CD14-positive monocyte (primary cell): ENCODE measurements around the gene PSD. TPM values are rescaled to one million over a fixed set of nuclear protein-coding genes. Genes with fewer than 3 reads are reported as not detected.

Experiments
- DNase-seq, 3 donors: peaks; one replicate each; pipeline ENCODE4 v3.0.0-alpha.2; 2011 to 2022
- H2AFZ ChIP-seq: 2 replicates; pipeline ENCODE4 v1.6.0; 2012; ENCODE audit warnings: mild to moderate bottlenecking, low read depth, low read length, inconsistent platforms; ENCODE audit not compliant: insufficient read depth, poor library complexity, severe bottlenecking
- H3K27ac ChIP-seq, 2 donors: 1 replicate in 1 of 2; 2 replicates in 1 of 2; pipeline ENCODE4 v1.5.1; 2012 to 2013; ENCODE audit warnings: low read length in 2 of 2, control low read depth in 1 of 2, inconsistent platforms in 1 of 2, low read depth in 1 of 2, mild to moderate bottlenecking in 1 of 2
- H3K27me3 ChIP-seq, 2 donors: one replicate each; pipeline versions ENCODE4 v1.6.0 to v1.6.1; 2011 to 2013; ENCODE audit warnings: low read length in 2 of 2; ENCODE audit not compliant: control insufficient read depth in 2 of 2, insufficient read depth in 2 of 2
- H3K36me3 ChIP-seq, 2 donors: replicated peaks in 1 of 2; 1 replicate in 1 of 2; 2 replicates in 1 of 2; pipeline versions ENCODE4 v1.5.1 to v1.6.1; 2012 to 2013; ENCODE audit warnings: low read length in 2 of 2, control low read depth in 1 of 2, inconsistent platforms in 1 of 2, mild to moderate bottlenecking in 1 of 2; ENCODE audit not compliant: insufficient read depth in 2 of 2, control insufficient read depth in 1 of 2
- H3K4me1 ChIP-seq, 2 donors: 1 replicate in 1 of 2; 2 replicates in 1 of 2; pipeline versions ENCODE4 v1.5.1 to v1.6.1; 2012 to 2013; ENCODE audit warnings: low read length in 2 of 2, control low read depth in 1 of 2, inconsistent platforms in 1 of 2, mild to moderate bottlenecking in 1 of 2, moderate library complexity in 1 of 2; ENCODE audit not compliant: insufficient read depth in 2 of 2, control insufficient read depth in 1 of 2
- H3K4me2 ChIP-seq: replicated peaks from 2 replicates; pipeline ENCODE3; 2012; ENCODE audit warnings: low read length, moderate library complexity, mild to moderate bottlenecking; ENCODE audit not compliant: poor library complexity, severe bottlenecking; ENCODE audit errors: extremely low read depth
- H3K4me3 ChIP-seq, 3 experiments: fragments of 200-600 bp in 1 of 3; sonication (generic) in 1 of 3; replicated peaks in 1 of 3; 1 replicate in 2 of 3; 2 replicates in 1 of 3; pipeline ENCODE4 v1.5.1; 2011 to 2013; ENCODE audit warnings: low read length in 3 of 3, mild to moderate bottlenecking in 3 of 3, control low read depth in 2 of 3, low read depth in 2 of 3, inconsistent platforms in 1 of 3, moderate library complexity in 1 of 3
- H3K79me2 ChIP-seq: 2 replicates; pipeline ENCODE4 v1.6.0; 2012; ENCODE audit warnings: mild to moderate bottlenecking, control low read depth, inconsistent platforms, low read length, moderate library complexity; ENCODE audit not compliant: insufficient read depth
- H3K9ac ChIP-seq: 2 replicates; pipeline ENCODE4 v1.6.0; 2017; ENCODE audit warnings: low read length, mild to moderate bottlenecking; ENCODE audit not compliant: insufficient read depth, poor library complexity, severe bottlenecking
- H3K9me3 ChIP-seq, 2 donors: replicated peaks in 1 of 2; 1 replicate in 1 of 2; 2 replicates in 1 of 2; pipeline versions ENCODE4 v1.5.1 to v1.6.1; 2012 to 2013; ENCODE audit warnings: low read length in 2 of 2, control low read depth in 1 of 2; ENCODE audit not compliant: control insufficient read depth in 1 of 2, insufficient read depth in 1 of 2
- H4K20me1 ChIP-seq: 2 replicates; pipeline ENCODE4 v1.6.0; 2012; ENCODE audit warnings: mild to moderate bottlenecking, low read length, control low read depth, moderate library complexity; ENCODE audit not compliant: insufficient read depth
- H3K27ac Mint-ChIP-seq, 7 donors: one replicate each; pipeline ENCODE4 v1.8.0; 2020; ENCODE audit warnings: mild to moderate bottlenecking in 7 of 7, mixed read lengths in 7 of 7, moderate library complexity in 6 of 7, inconsistent platforms in 2 of 7
- H3K27me3 Mint-ChIP-seq, 3 donors: one replicate each; pipeline ENCODE4 v1.8.0; 2021 to 2022; ENCODE audit warnings: low read depth in 3 of 3, mild to moderate bottlenecking in 3 of 3, mixed read lengths in 3 of 3, moderate library complexity in 3 of 3, inconsistent platforms in 1 of 3
- H3K36me3 Mint-ChIP-seq, 2 donors: one replicate each; pipeline ENCODE4 v1.8.0; 2020; ENCODE audit warnings: mixed read lengths in 2 of 2, inconsistent platforms in 1 of 2, mild to moderate bottlenecking in 1 of 2
- H3K4me1 Mint-ChIP-seq: one replicate; pipeline ENCODE4 v1.8.0; 2020; ENCODE audit warnings: mild to moderate bottlenecking, mixed read lengths
- H3K4me3 Mint-ChIP-seq, 2 donors: one replicate each; pipeline ENCODE4 v1.8.0; 2020; ENCODE audit warnings: mild to moderate bottlenecking in 2 of 2, mixed read lengths in 2 of 2, moderate library complexity in 1 of 2
- H3K9me3 Mint-ChIP-seq, 7 donors: one replicate each; pipeline ENCODE4 v1.8.0; 2020 to 2022; ENCODE audit warnings: mixed read lengths in 7 of 7, mild to moderate bottlenecking in 6 of 7, moderate library complexity in 6 of 7, inconsistent platforms in 2 of 7
- WGBS: methylation state at CpG from one replicate; pipeline ENCODE4 v1.1.5; 2013; ENCODE audit warnings: missing lambda C conversion rate; ENCODE audit not compliant: insufficient coverage; 5-methylcytosine and 5-hydroxymethylcytosine counted together
- intact Hi-C, 2 donors: fragments of 100-400 bp; cut with micrococcal nuclease; formaldehyde crosslinking; loops; one replicate each; pipeline versions ENCODE4 v1.15.0 to v1.15.1; 2023
- polyA plus RNA-seq, 3 donors: library from polyadenylated mRNA; depleted of rRNA in 1 of 3; unstranded in 2 of 3; stranded (reverse) in 1 of 3; fragments of 300-500 nt in 2 of 3; fragments of >200 nt in 1 of 3; fragmentation: Illumina TruSeq in 2 of 3; gene quantifications; 1 replicate in 2 of 3; 2 replicates in 1 of 3; pipeline ENCODE4 v1.2.3, GENCODE V29; 2012 to 2021
- TF ChIP-seq, protein P1 (sequence below): fragments of 200-600 bp; IDR thresholded peaks from one replicate; pipeline ENCODE4 v1.8.0; 2022; ENCODE audit warnings: antibody characterized with exemption, mild to moderate bottlenecking

Gene PSD
- polyA plus RNA-seq, 3 donors, result 0.27 to 1.5 (median 1.1) TPM

- TF ChIP-seq, protein P1, sequence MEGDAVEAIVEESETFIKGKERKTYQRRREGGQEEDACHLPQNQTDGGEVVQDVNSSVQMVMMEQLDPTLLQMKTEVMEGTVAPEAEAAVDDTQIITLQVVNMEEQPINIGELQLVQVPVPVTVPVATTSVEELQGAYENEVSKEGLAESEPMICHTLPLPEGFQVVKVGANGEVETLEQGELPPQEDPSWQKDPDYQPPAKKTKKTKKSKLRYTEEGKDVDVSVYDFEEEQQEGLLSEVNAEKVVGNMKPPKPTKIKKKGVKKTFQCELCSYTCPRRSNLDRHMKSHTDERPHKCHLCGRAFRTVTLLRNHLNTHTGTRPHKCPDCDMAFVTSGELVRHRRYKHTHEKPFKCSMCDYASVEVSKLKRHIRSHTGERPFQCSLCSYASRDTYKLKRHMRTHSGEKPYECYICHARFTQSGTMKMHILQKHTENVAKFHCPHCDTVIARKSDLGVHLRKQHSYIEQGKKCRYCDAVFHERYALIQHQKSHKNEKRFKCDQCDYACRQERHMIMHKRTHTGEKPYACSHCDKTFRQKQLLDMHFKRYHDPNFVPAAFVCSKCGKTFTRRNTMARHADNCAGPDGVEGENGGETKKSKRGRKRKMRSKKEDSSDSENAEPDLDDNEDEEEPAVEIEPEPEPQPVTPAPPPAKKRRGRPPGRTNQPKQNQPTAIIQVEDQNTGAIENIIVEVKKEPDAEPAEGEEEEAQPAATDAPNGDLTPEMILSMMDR, result no peak
- no peaks in the 10 kb centered on the region for H3K79me2 ChIP-seq
- Mint-ChIP-seq H3K27me3 (peaks cover 56 to 82% (median 58%) of the 10 kb centered on the region in 3 donors), H3K4me1 (peaks cover 24% of the 10 kb centered on the region), H3K9me3 (peaks cover 0 to 14% (median 9%) of the 10 kb centered on the region in 7 donors), H3K27ac (no peak overlapping the region), H3K4me3 (peak overlapping the region in 1 of 2 donors; percentile 16), H3K36me3 (peaks cover 0 to 8% of the 10 kb centered on the region in 2 donors)
- 64% methylated on average over 11 of the region's 20 CpGs for WGBS
- H3K36me3 ChIP-seq, result no peaks in the 10 kb centered on the region
- H3K4me3 ChIP-seq, result no peak overlapping the region
- H2AFZ ChIP-seq, result no peak overlapping the region
- H4K20me1 ChIP-seq, result no peaks in the 10 kb centered on the region
- DNase-seq, result no peak
- no peak overlapping the region for H3K27ac ChIP-seq
- H3K9ac ChIP-seq, result no peak overlapping the region
- peaks cover 0 to 16% of the 10 kb centered on the region in 2 donors for H3K9me3 ChIP-seq
- intact Hi-C loops, result loop anchor here in 1 of 2 donors (2.0 kb wide), 1 partner anchor 14 kb away; no protein-coding TSS in a partner anchor
- no peak overlapping the region for H3K4me2 ChIP-seq
- H3K27me3 ChIP-seq, result peaks cover 39 to 68% of the 10 kb centered on the region in 2 donors
- H3K4me1 ChIP-seq, result peaks cover 13 to 22% of the 10 kb centered on the region in 2 donors
These were observed 3.8 kb downstream of the PSD start for GRCh38 chr10:102414749-102415148.

DNA sequence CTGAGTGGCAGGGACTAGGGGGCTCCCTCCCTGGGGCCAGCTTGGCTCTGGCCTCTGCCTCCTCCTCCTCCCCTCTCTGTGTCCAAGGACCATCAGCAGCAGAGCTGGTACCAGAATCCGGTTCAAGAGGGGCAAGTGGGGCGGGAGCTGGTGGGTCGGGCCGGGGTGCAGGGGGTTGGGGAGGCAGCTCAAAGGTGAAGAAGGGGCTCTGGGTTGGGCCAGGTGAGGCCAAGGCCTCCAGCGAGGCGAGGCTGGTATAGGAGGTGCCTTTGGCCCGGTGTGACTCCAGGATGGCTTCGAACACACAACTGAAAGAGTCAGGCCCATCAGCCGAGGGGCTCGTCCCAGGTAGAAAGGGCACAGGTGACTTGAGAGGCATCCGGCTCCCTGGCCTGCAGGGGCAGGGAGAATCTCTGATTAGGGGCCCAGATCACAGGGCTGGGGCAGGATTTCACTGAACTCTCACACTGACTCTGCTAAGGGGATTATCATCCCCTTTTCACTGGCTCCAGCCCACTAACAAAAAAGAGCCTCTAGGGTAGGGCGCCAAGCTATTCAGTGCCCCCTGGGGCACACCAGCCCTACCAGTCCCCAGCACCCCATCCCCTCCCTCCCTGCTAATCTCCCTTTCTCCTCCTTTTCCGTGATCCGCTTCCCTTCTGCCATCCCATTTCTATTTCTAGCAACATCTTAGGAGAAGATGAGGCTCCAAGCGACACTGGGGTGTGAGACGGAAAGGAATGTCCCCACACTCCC lies 4.6 kb downstream of the PSD start:
- Histone ChIP-seq H3K4me3 (no peak overlapping the region), H3K27ac (no peak overlapping the region), H3K4me2 (no peak overlapping the region), H2AFZ (no peak overlapping the region), H3K36me3 (no peaks in the 10 kb centered on the region), H4K20me1 (no peaks in the 10 kb centered on the region), H3K9ac (no peak overlapping the region), H3K27me3 (peaks cover 41 to 70% of the 10 kb centered on the region in 2 donors), H3K4me1 (peaks cover 6 to 18% of the 10 kb centered on the region in 2 donors), H3K9me3 (peaks cover 0 to 22% of the 10 kb centered on the region in 2 donors), H3K79me2 (no peaks in the 10 kb centered on the region)
- H3K27me3 Mint-ChIP-seq, result peaks cover 57 to 82% (median 60%) of the 10 kb centered on the region in 3 donors
- WGBS, result 98% methylated on average over 14 of the region's 16 CpGs
- H3K27ac Mint-ChIP-seq, result no peak overlapping the region
- peaks cover 0 to 13% (median 11%) of the 10 kb centered on the region in 7 donors for H3K9me3 Mint-ChIP-seq
- DNase-seq, result no peak
- no peak overlapping the region for H3K4me3 Mint-ChIP-seq
- H3K4me1 Mint-ChIP-seq, result peaks cover 21% of the 10 kb centered on the region
- H3K36me3 Mint-ChIP-seq, result peaks cover 0 to 11% of the 10 kb centered on the region in 2 donors
- intact Hi-C loops, result loop anchor here in 1 of 2 donors (2.0 kb wide), 1 partner anchor 13 kb away; no protein-coding TSS in a partner anchor
- TF ChIP-seq, protein P1, result no peak
